Caco-2 (cell line): ENCODE data around the gene NEK8. TPM values are rescaled to one million over a fixed set of nuclear protein-coding genes. Genes with fewer than 3 reads are reported as not detected.

Source experiments
- BruUV-seq: library from RNA; stranded (reverse); fragments of 400-500 nt; replicated peaks from 2 replicates; lab custom pipeline; 2021; lab: Mats Ljungman, UMichigan
- CTCF ChIA-PET: fragments of 300-600 bp; sonication (Branson Sonifier 250); formaldehyde crosslinking; loops from one replicate; lab custom pipeline; 2022; ENCODE audit warnings: antibody characterized with exemption; lab: Charles Lee
- POLR2A ChIA-PET: fragments of 300-600 bp; sonication (Branson Sonifier 250); formaldehyde crosslinking; loops from one replicate; lab custom pipeline; 2022; ENCODE audit warnings: antibody characterized with exemption; lab: Charles Lee
- DNase-seq, 2 experiments: peaks; one replicate each; pipeline versions ENCODE4 v3.0.0 to v3.0.0-alpha.2; 2020 to 2022
- H3K27me3 ChIP-seq: replicated peaks from 2 replicates; pipeline ENCODE4 v1.6.0; 2011; ENCODE audit warnings: low read length; ENCODE audit not compliant: control insufficient read depth, insufficient read depth
- H3K36me3 ChIP-seq: 2 replicates; pipeline ENCODE4 v1.5.1; 2011; ENCODE audit warnings: low read length; ENCODE audit not compliant: control insufficient read depth, insufficient read depth
- H3K4me1 ChIP-seq: fragments of 250-450 bp; sonication (Bioruptor Pico); 2 replicates; pipeline ENCODE4 v1.5.1; 2020; ENCODE audit warnings: mild to moderate bottlenecking
- H3K4me3 ChIP-seq: 2 replicates; pipeline ENCODE4 v1.5.1; 2011; ENCODE audit warnings: low read depth, mild to moderate bottlenecking, control low read depth, low read length
- H3K9me3 ChIP-seq: fragments of 250-450 bp; sonication (Bioruptor Pico); 2 replicates; pipeline ENCODE4 v1.5.1; 2020; ENCODE audit warnings: mild to moderate bottlenecking, moderate library complexity
- H3K27ac Mint-ChIP-seq: one replicate; pipeline ENCODE4 v1.8.0; 2022; ENCODE audit warnings: mixed read lengths; ENCODE audit not compliant: unreplicated experiment
- H3K27me3 Mint-ChIP-seq: one replicate; pipeline ENCODE4 v1.8.0; 2022; ENCODE audit warnings: mixed read lengths; ENCODE audit not compliant: insufficient read depth, unreplicated experiment
- H3K36me3 Mint-ChIP-seq: one replicate; pipeline ENCODE4 v1.8.0; 2022; ENCODE audit warnings: mild to moderate bottlenecking, mixed read lengths; ENCODE audit not compliant: insufficient read depth, unreplicated experiment
- H3K4me1 Mint-ChIP-seq: one replicate; pipeline ENCODE4 v1.8.0; 2022; ENCODE audit warnings: low read depth, mixed read lengths; ENCODE audit not compliant: unreplicated experiment
- H3K4me3 Mint-ChIP-seq: one replicate; pipeline ENCODE4 v1.8.0; 2022; ENCODE audit warnings: mild to moderate bottlenecking, moderate library complexity, mixed read lengths; ENCODE audit not compliant: unreplicated experiment
- H3K9me3 Mint-ChIP-seq: one replicate; pipeline ENCODE4 v1.8.0; 2022; ENCODE audit warnings: mixed read lengths; ENCODE audit not compliant: unreplicated experiment
- intact Hi-C: fragments of 100-400 bp; cut with micrococcal nuclease; formaldehyde crosslinking; loops from one replicate; pipeline ENCODE4 v1.10.0; 2022; ENCODE audit not compliant: unreplicated experiment
- total RNA-seq: library from RNA; stranded (reverse); gene quantifications from 2 replicates; pipeline ENCODE4 v1.2.3, GENCODE V29; 2022
- TF ChIP-seq, protein P1 (sequence below), 2 experiments: fragments of 200-600 bp in 1 of 2; IDR thresholded peaks; 1 replicate in 1 of 2; 2 replicates in 1 of 2; pipeline versions ENCODE4 v1.5.1 to v1.8.0; 2011 to 2022; ENCODE audit warnings: antibody characterized with exemption in 1 of 2, control low read depth in 1 of 2, inconsistent platforms in 1 of 2, low read depth in 1 of 2, low read length in 1 of 2, mild to moderate bottlenecking in 1 of 2, moderate library complexity in 1 of 2; ENCODE audit not compliant: insufficient read depth in 1 of 2, severe bottlenecking in 1 of 2, unreplicated experiment in 1 of 2

Gene NEK8
- total RNA-seq, 1 experiment from 2014 or later: 11.0 TPM

DNA sequence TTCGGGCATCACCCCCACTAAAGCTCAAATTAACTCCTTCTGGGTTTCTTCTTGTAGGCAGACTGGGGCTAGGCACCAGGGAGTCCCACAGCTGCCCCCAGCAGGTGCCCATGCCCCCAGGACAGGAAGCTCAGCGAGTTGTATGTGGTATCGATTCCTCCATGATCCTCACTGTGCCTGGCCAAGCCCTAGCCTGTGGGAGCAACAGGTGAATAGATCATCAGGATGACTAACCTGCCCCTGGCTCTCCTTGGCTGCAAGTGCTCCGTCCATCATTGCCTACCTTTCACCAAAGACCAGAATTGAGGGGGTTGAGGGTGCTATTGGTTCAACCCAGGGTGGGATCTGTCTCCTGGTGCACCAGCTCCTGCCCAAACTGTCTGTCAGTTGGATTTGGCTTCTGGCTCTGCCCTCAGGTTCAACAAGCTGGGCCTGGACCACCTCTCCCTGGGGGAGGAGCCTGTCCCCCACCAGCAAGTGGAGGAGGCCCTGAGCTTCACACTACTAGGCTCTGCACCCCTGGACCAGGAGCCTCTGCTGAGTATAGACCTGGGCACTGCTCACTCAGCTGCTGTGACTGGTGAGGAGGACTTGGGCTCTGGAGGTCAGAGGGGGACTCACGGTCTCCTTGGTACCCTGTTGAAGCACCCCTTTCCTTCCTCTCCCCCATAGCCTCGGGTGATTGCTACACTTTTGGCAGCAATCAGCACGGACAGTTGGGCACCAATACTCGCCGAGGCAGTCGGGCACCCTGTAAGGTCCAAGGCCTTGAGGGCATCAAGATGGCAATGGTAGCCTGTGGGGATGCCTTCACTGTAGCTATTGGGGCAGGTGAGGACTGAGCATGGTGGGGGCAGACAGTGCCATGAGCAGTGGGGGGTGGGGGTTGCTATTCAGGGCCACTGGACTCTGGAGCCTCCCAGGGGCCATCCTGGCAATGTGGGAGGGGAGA lies 12.1 kb downstream of the NEK8 start:
- H3K27ac Mint-ChIP-seq: no peak overlapping the region
- peaks cover 38% of the 10 kb centered on the region for H3K36me3 Mint-ChIP-seq
- no peaks in the 10 kb centered on the region for H3K4me1 Mint-ChIP-seq
- Histone ChIP-seq H3K36me3 (no peaks in the 10 kb centered on the region; the same call in 1 of the 2 replicates), H3K27me3 (no peaks in the 10 kb centered on the region), H3K4me1 (peaks cover 15% of the 10 kb centered on the region), H3K9me3 (no peaks in the 10 kb centered on the region), H3K4me3 (no peak overlapping the region)
- intact Hi-C loops: loop anchor here (5.0 kb wide), 1 partner anchor 212 kb away; the partner anchor contains the start of gene PHF12
- no peak for DNase-seq
- no TSS peak for BruUV-seq
- H3K9me3 Mint-ChIP-seq: no peaks in the 10 kb centered on the region
- TF ChIP-seq, protein P1, sequence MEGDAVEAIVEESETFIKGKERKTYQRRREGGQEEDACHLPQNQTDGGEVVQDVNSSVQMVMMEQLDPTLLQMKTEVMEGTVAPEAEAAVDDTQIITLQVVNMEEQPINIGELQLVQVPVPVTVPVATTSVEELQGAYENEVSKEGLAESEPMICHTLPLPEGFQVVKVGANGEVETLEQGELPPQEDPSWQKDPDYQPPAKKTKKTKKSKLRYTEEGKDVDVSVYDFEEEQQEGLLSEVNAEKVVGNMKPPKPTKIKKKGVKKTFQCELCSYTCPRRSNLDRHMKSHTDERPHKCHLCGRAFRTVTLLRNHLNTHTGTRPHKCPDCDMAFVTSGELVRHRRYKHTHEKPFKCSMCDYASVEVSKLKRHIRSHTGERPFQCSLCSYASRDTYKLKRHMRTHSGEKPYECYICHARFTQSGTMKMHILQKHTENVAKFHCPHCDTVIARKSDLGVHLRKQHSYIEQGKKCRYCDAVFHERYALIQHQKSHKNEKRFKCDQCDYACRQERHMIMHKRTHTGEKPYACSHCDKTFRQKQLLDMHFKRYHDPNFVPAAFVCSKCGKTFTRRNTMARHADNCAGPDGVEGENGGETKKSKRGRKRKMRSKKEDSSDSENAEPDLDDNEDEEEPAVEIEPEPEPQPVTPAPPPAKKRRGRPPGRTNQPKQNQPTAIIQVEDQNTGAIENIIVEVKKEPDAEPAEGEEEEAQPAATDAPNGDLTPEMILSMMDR (IDR thresholded peaks at IDR 0.05; ENCODE audit: insufficient read depth in 1 of 2, low read depth in 1 of 2, low read length in 1 of 2, severe bottlenecking in 1 of 2, unreplicated experiment in 1 of 2): no peak
- no peaks in the 10 kb centered on the region for H3K27me3 Mint-ChIP-seq
- ChIA-PET CTCF (interaction anchor here (0.6 kb wide), 1 partner anchor 189 kb away, joined by 4 read pairs; no protein-coding TSS in a partner anchor), POLR2A (interaction anchor here (6.4 kb wide), 1 partner anchor 21 kb away, joined by 52 read pairs; the partner anchor contains the start of gene RPL23A)
- no peak overlapping the region for H3K4me3 Mint-ChIP-seq

DNA sequence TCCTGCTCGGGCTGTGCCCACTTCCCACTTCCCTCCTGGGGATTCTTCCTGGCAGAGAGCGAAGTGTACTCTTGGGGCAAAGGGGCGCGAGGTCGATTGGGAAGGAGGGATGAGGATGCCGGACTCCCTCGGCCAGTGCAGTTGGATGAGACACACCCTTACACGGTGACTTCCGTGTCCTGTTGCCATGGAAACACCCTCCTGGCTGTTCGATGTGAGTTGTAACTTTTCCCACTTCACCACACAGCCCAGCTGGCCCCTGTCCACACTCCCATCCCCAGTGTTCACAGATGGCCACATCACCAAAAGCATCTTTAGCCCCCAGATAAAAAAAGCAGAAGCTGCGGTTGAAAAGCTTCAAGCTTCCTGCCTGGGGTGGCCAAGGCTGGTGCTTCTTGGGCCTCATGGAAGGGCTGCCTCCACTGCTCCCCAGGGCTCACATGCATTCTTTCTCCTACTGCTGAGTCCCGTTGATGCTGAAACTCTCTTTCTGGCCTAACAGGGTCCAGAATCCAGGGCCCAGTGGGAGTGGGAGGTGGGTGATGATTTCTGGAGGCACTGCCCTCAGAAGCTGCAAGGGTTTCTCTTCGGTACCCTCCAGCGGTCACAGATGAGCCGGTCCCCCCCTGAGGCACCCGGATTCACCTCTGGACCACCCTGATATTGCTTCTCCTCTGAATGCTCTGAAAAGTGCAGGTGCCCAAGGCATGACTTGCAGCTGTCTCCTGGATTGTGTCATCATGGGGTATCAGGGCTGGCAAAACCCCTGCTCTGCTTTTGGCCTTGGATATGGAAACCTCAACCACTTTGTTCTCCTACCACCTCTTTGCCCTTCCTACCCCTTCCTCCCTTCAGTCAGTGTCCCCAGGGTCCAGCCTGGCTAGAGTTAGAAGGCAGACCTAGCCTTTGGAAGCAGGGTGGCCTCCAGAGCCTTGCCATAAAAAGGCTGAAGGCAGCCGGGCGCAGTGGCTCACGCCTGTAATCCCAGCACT lies 13.1 kb downstream of the NEK8 start:
- H3K36me3 ChIP-seq: no peaks in the 10 kb centered on the region; the same call in 1 of the 2 replicates
- POLR2A ChIA-PET: interaction anchor here (6.4 to 8.1 kb wide), 2 partner anchors 14 to 22 kb away, joined by 52 to 165 read pairs; partner anchors contain the start of genes NEK8, RPL23A and TLCD1

More for the DNA sequence above, 13.1 kb downstream of the NEK8 start:
- intact Hi-C loops: loop anchor here (5.0 kb wide), 1 partner anchor 211 kb away; the partner anchor contains the start of gene PHF12
- peak overlapping the region; percentile 96 for H3K27ac Mint-ChIP-seq
- no peak overlapping the region for H3K4me3 Mint-ChIP-seq
- Histone ChIP-seq H3K4me3 (no peak overlapping the region), H3K9me3 (no peaks in the 10 kb centered on the region), H3K27me3 (no peaks in the 10 kb centered on the region), H3K4me1 (peaks cover 25% of the 10 kb centered on the region)
- DNase-seq: no peak
- H3K36me3 Mint-ChIP-seq: peaks cover 47% of the 10 kb centered on the region
- no TSS peak for BruUV-seq
- peaks cover 6% of the 10 kb centered on the region for H3K4me1 Mint-ChIP-seq
- no peaks in the 10 kb centered on the region for H3K27me3 Mint-ChIP-seq
- H3K9me3 Mint-ChIP-seq: no peaks in the 10 kb centered on the region
- TF ChIP-seq, protein P1 (IDR thresholded peaks at IDR 0.05; ENCODE audit: insufficient read depth in 1 of 2, low read depth in 1 of 2, low read length in 1 of 2, severe bottlenecking in 1 of 2, unreplicated experiment in 1 of 2): no peak
- CTCF ChIA-PET: interaction anchor here (2.6 kb wide), 1 partner anchor 14 kb away, joined by 54 read pairs; the partner anchor contains the start of genes NEK8 and TLCD1
